Hippocampal formation (tissue), 2 donors: Measurements from ENCODE around the gene MAP2K5.

Experiments used
- DNase-seq, 2 donors: peaks; one replicate each; lab custom pipeline; 2025; lab: John Stamatoyannopoulos, UW

The MAP2K5 gene

DNA sequence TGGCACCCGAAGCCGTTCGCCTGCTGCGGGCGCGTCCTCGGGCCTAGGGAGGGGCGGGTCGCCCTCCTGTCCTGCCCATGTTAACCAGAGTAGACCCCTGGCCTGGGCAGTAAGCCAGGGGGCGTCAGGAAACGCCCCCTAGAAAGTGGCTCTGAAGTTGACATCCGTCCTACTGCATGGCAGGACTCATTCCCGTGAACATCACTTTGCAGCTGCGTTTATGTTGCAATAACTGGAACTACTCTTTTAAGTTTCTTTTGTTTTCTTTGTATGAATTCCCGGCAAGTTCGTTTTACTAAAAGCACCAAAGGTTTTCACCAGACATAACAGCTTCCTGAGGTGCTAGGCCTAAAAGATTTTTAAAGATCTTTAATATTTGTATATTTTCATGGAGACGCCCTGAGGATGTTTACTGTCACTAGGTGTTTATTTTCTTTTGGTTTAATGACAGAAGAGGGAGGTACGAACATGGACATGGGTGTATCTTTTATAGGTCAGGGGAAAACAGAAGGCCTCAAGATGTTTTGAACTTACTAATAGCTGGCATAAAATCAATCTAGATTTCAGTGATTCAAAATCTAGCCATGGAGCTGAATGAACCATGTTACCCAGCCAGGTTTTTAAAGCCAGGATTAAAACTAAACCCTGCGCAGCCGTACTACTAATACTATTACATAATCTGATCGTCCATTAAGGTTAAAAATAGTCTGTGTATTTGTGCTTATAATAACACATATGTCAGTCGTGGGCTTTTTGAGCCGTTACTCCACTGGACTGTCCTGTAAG, 20.5 kb upstream of the MAP2K5 start:
- DNase-seq, result peak in 1 of 2 donors; percentile 22

DNA sequence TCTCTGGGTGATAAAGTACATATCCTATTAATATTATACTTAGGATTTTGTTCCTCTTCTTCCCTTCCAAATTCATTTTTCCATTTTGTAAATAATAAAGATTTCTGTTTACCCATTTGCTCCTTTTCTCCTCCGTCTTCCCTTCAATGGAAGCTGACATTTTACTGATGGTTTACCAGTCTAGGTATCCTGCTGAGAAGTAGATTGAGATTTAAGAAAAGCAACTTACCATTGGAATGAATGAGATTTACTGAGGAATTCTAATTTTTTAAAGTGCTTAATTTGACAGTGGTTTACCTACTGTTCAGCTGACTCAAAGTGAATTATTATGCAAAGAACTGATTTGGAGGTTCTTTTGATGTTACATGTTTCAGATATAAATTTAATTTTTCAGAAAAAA, 19.2 kb upstream of the MAP2K5 start:
- DNase-seq, result no peak

DNA sequence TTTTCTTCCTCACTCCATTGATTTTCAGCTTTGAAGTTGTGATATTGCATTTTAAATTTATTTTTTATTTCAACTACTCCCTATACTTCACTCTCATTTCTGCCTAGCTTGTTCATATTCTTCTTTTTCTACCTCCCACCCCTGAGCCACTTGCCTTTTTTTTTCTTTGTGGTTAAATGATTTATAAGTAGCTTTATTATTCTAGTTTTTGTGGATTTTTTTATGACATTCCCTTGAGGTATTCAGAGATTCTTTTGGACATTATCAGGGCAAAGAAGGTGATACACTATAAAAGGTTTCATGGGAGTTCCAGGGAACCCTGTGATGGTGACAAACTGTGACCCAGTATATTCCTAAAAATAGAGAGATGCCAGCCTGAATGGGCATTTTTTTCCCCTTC, 18.3 kb upstream of the MAP2K5 start:
- DNase-seq, result no peak

DNA sequence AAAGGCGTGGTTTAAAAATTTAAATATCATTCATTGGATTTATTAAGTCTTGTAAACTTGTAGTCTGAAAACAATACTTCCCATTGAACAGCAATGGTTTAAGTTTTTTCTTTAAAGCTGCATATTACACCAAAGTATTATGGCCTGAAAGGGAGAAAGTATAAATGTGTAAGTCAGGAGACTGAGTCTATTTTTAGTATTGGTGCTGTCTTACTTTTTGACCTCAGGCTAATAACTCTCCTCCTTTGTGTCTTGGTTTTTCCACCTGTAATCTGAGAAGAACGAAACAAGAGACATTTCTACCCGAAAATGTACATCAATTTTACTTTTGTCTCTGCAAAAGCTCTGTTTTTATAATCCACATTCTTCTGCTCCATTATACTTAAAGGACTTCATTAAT, 14.0 kb upstream of the MAP2K5 start:
- no peak for DNase-seq

DNA sequence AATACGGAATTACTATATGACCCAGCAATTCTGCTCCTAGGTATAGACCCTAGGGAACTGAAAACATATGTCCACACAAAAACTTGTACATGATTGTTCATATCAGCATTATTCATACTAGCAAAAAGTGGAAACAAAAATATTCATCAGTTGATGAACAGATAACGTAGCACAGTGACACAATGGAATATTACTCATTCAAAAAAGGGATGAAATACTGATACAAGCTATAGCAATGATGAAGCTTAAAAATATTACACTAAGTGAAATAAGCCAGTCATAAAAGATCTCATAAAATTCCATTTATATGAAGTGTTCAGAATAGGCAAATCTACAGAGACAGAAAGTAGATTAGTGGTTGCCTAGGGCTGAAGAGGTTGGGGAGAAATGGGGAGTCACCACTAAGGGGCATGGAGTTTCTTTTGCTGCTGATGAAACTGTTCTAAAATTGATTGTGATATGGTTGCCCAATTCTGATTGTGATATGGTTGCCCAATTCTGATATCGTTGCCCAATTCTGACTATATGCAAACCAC, 11.1 kb upstream of the MAP2K5 start:
- DNase-seq, result no peak

DNA sequence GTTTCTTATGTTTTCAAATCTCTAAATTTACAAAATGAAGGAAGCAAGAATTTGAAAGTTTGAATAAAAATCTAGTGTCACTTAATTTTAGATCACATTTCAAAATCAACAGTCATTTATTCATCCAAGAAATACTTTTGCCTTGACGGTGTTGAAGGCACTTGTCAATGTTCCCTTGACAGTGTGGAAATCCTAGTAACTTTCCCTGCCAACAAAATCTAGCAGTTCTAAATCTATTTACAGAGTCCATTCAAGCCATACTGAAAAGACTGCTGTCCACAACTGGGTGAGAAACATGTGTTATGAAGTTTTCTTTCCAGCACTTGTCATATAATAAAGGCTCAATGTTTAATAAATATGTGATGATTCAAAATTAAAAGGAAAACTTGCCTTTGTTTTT, 8.6 kb upstream of the MAP2K5 start:
- DNase-seq, result no peak

DNA sequence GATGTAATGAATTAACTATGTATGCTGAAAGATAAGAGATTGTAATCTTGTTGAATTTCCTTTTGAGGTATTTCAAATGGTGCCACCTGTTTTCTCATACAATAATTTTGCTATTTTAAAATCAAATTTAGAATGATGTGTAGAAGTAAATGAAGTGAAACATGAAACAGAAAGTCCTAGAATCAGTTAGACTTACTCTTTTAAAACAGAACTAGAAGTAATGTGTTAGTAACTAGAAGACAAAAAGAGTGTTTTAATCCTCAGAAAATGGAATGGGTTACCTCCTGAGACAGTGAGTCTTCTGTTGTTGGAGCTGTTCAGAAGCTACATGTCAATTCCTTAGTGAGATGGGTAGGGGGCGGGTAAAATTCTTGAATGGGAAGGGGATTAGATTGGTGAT, 8.1 kb upstream of the MAP2K5 start:
- DNase-seq, result no peak

DNA sequence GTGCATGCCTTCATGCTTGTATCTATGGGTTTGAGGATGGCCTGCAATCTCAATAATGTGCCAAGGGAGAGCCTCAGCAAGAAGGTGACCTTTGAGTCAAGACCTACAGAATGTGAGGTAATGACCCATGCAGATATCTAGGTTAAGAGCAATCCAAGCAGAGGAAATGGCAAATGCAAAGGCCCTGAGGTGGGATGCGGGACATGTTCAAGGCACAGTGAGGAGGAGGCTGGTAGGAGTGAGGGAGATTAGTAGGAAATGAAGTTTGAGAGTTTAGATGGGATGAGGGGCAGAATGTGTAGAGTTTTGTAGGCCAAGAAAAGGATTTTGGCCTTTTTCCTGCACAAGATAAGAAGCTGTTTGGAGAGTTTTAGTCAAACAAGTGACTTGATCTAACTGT, 4.7 kb upstream of the MAP2K5 start:
- no peak for DNase-seq

DNA sequence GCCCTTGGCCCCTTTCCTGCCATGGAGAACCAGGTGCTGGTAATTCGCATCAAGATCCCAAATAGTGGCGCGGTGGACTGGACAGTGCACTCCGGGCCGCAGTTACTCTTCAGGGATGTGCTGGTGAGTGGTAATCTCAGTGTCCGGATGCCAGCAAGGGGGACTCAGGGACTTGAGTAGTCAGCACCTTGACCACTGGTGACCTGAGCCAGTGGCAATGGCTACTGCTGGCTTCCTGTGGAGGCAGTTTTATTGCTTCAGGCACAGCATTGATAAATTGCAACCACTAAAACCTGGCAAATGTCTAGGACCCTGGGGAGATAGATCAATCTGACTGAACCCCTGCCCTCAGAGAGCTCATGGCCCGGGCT, 830 bp downstream of the MAP2K5 start:
- DNase-seq, result no peak

DNA sequence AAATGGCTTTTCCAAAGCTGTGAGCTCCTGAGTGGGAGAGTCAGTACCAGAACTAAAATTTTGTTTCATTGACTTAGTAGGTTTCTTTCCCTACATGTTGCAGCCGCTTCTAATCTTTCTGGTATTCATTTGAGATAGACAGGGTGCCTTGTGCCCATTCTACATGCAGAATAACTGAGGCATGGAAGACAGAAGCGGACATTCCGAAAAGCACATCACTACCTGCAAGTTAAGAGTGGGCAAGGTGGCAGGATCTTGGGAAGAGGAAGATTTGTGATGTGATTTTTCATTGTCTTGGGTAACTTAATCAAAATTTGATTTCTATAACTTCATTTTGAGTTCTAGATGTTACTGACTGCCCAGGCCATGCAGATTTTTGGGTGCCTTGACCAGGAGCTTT, 2.0 kb downstream of the MAP2K5 start:
- DNase-seq, result no peak

DNA sequence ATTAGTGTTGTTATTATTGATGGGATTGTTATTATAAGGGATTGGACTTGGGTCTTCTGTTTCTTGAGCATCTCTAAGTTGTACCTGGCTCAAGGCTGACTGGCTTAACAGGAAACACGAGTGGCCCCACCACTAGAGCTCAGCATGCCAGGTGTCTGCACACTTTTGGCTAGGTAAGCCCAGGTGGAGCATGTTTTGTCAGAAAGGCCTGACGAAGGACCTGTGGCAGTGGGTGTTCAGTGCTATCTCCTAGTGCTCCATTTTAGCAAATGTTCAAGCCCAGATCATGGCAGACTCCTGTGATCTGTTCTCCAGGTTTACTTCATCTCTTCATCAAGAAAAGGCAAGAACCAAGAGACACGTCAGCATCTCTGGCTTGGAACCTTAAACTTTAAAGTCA, 3.4 kb downstream of the MAP2K5 start:
- no peak for DNase-seq

DNA sequence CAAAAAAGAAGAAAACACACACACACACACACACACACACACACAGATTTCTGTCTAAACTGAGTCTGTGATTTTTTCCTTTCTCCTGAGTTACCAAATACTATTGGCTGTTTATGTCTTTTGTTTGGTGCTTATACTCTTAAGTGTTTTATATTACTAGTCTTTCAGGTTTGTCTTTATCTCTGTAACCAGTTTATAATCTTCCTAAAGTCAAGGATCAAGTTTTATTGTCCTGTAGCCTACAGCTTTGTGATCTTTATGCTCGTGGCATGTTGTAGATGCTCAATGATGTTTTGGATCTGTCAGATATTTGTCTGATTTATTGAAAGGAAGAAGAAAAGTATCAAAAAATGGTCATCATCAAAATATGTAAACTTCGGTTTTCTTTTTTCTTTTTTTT, 4.6 kb downstream of the MAP2K5 start:
- no peak for DNase-seq

DNA sequence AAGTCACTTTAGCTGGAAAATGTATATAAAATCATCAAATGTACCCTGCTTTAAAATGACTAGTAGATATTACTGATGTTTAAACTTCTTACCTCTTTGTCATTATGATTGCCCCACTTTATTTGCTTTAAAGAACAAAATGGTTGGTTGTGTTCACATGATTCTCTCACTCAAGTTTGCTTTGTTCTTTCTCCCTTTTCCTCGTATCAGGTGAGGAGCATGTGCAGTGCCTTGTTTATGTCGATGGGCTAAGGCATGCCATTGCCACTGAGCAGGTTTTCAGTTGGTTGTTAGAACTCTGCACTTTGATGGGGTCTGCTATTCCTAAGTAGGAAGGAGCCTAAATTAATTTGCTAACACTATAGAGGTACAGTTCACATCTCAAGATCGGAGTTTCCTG, 5.3 kb downstream of the MAP2K5 start:
- DNase-seq, result no peak

DNA sequence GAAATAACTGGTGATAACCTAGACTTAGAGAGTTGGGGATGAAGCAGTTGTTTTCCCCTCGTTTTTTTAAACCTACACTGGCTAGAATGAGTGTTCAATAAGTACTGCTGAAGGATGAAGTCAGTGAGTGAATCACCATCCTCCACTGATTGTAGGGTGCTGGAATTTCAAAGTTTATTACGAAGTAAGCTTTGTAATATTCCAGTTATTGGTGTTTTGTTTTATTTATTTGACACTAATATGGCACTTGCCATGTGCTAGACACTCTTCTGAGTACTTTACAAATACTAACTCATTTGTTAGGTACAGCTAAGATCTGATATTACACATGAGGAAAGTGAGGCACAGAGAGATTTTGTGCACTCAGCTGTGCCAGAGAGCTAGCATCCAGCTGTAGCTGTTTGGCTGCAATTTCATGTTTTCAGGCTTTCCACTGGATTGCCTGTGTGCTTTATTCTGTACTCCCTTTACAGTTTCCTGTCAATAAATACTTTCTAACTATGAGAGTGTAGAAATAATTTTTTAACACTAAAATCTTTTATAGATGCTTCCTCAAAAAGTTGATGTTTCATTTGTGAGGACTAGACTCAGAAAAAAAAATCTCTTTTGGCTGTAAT, 5.8 kb downstream of the MAP2K5 start:
- no peak for DNase-seq

DNA sequence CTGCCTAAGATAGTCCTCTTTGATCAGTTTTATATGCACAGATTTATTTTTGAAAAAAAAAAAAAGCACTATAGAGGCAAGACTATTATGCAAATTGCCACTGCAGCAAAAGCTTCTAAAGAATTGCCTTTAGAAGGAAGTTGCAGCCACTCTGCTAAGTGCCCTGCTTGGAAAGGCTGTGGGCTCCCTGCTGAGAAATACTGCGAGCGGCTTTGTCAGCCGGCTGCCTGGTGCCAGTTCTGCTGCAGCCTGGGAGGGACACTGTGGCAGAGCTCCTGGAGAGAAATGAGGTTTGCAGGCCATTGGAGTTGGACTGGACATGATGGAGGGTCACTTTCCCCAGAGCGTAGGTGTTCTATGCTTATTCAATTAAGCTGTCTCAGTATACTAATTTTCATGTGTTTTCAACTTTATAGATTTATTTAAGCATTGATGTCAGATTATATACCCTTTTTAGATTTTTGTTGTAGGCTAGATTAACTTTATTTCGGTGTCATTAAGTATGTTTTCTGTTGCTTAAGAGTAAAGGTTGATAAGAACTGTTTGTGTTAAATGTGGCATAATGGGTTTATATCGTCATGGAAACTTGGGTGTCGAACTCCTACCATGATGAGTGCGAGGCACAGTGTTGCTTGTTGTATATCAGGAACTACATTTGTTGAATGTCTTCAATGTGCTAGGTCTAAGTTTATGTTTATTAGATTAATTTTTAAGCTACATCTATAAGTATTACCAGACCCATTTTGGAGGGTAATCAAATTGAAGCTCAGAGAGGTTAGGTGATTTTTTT, 6.6 kb downstream of the MAP2K5 start:
- DNase-seq, result peak; percentile 46 to 77

DNA sequence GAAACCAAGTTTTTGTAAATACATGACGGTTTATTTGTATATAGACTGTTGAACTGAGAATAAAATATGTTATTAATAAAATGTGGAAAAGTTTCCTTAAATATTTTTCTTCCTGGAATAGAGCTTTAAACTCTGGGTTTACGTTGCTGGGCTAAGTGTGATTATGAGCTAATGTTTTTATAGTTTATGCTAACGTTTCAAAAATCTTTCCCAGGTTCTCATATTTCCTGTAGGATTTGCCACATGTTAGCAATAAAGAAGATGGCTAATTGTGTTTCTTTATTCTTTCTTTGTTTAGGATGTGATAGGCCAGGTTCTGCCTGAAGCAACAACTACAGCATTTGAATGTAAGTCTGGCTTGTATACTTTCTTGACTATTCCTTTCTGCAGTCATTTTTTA, 7.2 kb downstream of the MAP2K5 start:
- DNase-seq, result no peak

DNA sequence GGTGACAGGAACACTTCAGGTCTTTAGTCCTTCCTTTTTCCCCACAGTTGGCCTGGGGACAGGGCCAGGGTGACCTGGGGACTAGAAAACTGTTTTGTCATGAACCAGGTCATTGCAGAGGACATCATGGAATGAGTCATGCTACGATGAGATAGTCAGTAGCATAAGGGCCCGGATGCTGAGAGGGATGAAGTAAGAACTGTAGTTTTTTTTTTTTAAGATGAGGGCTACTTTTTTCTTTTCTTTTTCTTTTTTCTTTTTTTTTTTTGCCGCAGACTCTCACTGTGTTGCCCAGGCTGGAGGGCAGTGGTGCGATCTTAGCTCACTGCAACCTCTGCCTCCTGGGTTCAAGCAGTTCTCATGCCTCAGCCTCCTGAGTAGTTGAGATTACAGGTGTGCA, 8.0 kb downstream of the MAP2K5 start:
- DNase-seq, result no peak

DNA sequence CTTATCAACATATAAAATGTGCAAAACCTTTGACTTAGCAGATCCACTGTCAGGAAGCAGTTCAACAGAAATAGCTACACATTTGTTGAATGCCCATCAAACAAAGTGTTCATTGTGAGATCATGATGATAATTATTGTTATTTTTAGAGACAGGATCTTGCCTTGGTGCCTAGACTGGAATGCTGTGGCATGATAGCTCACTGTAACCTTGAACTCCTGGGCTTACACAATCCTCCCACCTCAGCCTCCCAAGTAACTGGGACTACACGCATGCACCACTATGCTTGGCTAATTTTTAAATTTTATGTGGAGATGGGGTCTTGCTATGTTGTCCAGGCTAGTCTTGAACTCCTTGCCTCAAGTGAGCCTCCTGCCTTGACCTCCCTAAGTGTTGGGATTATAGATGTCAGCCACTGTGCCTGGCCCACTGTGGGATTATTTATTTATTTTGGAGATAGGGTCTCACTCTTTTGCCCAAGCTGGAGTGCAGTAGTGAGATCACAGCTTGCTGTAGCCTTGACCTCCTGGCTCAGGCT, 8.8 kb downstream of the MAP2K5 start:
- no peak for DNase-seq

DNA sequence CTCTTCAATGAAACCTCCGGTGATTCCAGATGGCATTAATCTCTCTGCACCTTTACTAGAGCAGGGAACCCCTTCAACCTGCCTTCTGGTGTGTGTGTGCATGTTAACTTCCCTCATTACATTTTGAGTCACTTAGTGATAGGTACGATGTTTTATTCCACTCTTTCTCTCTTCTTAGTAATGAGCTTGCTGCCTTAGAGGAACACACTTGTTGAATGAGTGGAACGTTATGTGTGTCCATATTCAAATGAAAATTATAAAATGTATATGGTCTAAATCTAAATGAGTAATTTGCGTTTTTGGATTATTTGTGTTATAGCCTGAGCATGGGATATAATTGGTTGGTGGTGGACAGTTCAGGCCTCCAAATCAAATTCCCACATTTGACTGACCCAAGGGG, 12.1 kb downstream of the MAP2K5 start:
- DNase-seq, result no peak

DNA sequence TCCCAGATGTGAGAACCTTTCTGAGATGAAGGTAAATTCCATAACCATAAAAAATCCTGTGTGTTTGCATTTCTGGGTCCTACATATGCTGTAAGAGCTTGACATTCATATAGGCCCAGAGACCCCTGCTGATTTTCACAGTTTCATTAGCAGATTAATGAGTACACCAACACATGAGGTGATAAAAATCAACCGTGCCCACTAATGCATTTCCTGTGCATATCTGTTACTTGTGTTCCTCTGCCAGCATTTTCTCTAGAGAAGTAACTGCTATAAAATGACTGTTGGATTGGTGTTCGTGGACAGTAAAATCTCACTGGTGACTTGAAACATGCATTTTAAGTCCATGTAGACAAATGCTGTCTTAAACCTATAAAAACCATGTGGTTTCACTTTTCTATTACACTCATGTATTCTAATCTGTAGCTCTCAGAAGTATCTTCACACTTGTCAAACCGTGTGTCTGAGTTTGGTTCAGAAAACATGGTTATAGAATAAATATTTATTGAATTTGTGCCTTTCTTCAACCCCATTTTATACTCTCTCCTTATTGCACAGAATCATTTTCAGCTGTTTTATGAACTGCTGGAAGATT, 14.6 kb downstream of the MAP2K5 start:
- no peak for DNase-seq

DNA sequence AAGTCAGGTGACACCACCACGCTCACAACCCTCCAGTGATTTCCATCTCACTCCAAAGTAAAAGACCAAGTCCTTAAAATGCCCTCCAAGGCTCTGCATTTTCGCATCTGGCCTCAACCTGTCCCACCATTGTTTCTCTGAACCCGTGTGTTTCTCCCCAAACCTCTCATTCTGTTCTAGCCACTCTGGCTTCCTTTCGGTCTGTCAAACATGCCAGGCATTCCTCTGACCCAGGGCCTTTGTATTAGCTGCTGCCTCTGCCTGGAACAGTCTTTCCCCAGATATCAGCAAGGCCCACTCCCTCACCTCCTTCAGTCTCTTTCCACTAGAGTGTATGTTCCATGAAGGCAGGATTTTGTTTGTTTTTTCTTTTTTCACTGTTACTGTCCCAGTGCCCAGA, 16.0 kb downstream of the MAP2K5 start:
- no peak for DNase-seq

DNA sequence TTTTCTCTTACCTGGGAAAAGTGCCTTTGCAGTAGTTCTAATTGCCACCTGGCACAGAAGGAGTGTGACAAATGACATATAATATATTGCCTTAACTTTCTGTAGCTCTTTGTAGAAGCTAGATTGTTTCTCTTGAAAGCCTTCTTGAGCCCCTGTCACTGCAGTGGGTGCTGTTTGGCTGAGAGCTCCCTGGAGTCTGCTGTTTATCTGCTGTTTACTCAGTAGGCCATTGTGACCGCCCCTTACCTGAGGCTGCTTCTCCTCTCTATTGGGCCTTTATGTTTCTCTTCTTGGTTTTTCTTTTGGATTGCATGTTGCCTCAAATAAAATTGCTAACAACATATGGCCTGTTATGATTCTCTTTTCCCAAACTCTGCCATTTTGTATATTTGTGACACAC, 16.7 kb downstream of the MAP2K5 start:
- DNase-seq, result no peak
